ENCODE data around the gene MOB2.
A peak's percentile ranks its signal among the peaks of the same experiment; 100 is the strongest.

Gene MOB2

DNA sequence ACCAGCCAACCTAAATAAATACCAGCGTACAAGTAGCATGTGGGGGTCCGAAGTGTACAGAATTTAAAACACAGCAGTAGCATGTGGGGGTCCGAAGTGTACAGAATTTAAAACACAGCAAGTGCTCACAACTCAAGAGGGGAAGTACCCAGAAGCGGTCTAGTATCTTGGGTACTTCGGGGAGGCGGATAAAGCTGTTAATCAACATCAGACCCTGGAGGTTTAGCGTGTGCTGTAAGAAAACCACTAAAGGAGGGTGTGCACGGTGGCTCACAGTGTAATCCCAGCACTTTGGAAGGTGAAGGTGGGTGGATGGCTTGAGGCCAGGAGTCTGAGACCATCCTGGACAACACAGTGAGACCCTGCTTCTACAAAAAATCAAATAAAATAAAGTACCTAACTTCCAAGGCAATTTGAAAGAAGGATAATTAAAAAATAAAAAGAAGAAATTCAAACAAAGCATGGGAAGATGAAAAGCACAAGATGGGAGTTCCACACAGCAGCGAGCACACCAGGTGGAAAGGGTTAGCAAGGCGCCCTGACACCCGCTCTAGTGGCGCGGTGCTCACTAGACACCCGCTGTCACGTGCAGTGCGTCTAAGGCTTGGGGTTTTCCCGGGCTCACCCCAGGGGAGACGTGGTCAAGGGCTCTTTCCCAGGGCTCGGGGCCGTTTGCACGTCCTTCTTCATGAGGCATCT, 35.0 kb upstream of the MOB2 start:
- Histone ChIP-seq H3K27ac (ENCODE audit: low read depth, low read length) (peak overlapping the region; percentile 97), H3K27me3 (ENCODE audit: low read length) (no peaks in the 10 kb centered on the region), H3K9me3 (ENCODE audit: insufficient read depth, low read length) (no peaks in the 10 kb centered on the region), H3K36me3 (ENCODE audit: low read length) (no peaks in the 10 kb centered on the region), H3F3A (ENCODE audit: insufficient read depth) (peaks cover 49% of the 10 kb centered on the region), H2AFZ (ENCODE audit: low read depth, low read length, severe bottlenecking) (no peak overlapping the region), H3K79me2 (ENCODE audit: insufficient read depth, low read length) (peaks cover 59% of the 10 kb centered on the region), H4K20me1 (ENCODE audit: low read depth, low read length) (no peaks in the 10 kb centered on the region), H3K9ac (ENCODE audit: low read length) (peak overlapping the region; percentile 65), H3K4me2 (ENCODE audit: low read depth, low read length, poor library complexity, severe bottlenecking) (peak overlapping the region; percentile 96), H3K9me2 (replicated peaks; ENCODE audit: insufficient read depth, low read length) (no peaks in the 10 kb centered on the region), H3K4me3 (ENCODE audit: insufficient read depth, low read length, poor library complexity, severe bottlenecking) (peak overlapping the region; percentile 45)
- no peak for TF ChIP-seq EZH2phosphoT487 (conservative IDR thresholded peaks at IDR 0.05; ENCODE audit: low read length)
- TF ChIP-seq, protein P1, sequence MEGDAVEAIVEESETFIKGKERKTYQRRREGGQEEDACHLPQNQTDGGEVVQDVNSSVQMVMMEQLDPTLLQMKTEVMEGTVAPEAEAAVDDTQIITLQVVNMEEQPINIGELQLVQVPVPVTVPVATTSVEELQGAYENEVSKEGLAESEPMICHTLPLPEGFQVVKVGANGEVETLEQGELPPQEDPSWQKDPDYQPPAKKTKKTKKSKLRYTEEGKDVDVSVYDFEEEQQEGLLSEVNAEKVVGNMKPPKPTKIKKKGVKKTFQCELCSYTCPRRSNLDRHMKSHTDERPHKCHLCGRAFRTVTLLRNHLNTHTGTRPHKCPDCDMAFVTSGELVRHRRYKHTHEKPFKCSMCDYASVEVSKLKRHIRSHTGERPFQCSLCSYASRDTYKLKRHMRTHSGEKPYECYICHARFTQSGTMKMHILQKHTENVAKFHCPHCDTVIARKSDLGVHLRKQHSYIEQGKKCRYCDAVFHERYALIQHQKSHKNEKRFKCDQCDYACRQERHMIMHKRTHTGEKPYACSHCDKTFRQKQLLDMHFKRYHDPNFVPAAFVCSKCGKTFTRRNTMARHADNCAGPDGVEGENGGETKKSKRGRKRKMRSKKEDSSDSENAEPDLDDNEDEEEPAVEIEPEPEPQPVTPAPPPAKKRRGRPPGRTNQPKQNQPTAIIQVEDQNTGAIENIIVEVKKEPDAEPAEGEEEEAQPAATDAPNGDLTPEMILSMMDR (IDR thresholded peaks at IDR 0.05; ENCODE audit: insufficient read depth, low read length, poor library complexity, severe bottlenecking) = no peak

DNA sequence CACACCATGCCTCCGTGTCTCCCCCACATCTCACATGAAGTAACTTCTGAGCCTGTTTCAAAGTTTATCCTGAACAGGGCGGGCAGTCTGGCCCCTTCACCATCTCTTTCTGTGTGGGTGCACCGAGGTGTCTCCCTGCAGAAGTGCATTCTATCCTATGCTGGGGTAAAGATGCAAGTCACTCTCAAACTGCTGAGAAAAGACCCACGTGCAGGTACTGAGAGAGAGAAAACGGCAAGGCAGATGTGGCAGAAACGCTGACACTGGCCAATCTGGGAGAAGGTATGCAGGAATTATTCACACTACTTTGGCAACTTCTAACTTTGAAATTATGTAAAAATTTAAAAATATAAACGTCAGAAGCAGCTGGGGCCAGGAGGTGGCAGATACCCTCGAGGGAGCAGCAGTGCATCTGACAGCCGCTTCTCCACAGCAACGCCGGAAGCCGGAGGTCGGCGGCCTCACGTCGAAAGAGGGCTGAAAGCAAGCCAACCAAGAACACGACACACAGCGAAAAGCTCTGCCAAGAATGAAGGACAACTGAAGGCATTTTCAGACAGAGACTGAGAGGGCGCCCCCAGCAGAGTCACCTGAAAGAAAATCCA, 34.2 kb upstream of the MOB2 start:
- no peaks in the 10 kb centered on the region for H3K9me2 ChIP-seq (replicated peaks; ENCODE audit: insufficient read depth, low read length)
- H3F3A ChIP-seq (ENCODE audit: insufficient read depth) = peaks cover 49% of the 10 kb centered on the region
- H2AFZ ChIP-seq (ENCODE audit: low read depth, low read length, severe bottlenecking) = no peak overlapping the region
- peak overlapping the region; percentile 97 for H3K27ac ChIP-seq (ENCODE audit: low read depth, low read length)
- H3K79me2 ChIP-seq (ENCODE audit: insufficient read depth, low read length) = peaks cover 55% of the 10 kb centered on the region
- no peaks in the 10 kb centered on the region for H4K20me1 ChIP-seq (ENCODE audit: low read depth, low read length)
- H3K9me3 ChIP-seq (ENCODE audit: insufficient read depth, low read length) = no peaks in the 10 kb centered on the region
- H3K27me3 ChIP-seq (ENCODE audit: low read length) = no peaks in the 10 kb centered on the region
- TF ChIP-seq, protein P1 (IDR thresholded peaks at IDR 0.05; ENCODE audit: insufficient read depth, low read length, poor library complexity, severe bottlenecking) = peak; percentile 26
- TF ChIP-seq EZH2phosphoT487 (conservative IDR thresholded peaks at IDR 0.05; ENCODE audit: low read length) = no peak
- peak overlapping the region; percentile 45 for H3K4me3 ChIP-seq (ENCODE audit: insufficient read depth, low read length, poor library complexity, severe bottlenecking)
- H3K36me3 ChIP-seq (ENCODE audit: low read length) = no peaks in the 10 kb centered on the region
- H3K4me2 ChIP-seq (ENCODE audit: low read depth, low read length, poor library complexity, severe bottlenecking) = peak overlapping the region; percentile 96
- peak overlapping the region; percentile 65 for H3K9ac ChIP-seq (ENCODE audit: low read length)

DNA sequence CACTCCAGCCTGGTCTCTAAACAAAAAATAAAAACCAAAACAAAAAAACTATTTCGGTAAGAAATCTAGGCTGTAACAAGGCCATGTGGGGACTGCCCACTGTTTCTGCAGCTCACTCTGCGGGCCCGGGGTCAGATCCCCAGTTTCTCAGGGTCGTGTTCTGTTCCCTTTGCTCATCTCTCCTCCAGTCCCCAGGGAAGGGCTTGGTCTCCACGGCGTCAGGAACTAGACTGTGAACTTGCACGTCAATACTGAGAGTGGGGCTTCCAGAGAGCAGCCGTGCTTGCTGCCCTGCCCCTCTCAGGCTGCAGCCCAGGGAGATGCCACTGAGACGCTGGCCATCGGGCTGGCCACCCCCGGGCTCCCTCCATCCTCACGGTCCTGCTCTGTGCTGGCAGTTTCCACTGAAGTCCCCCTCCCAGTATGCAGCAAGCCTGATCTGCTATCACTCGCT, 33.7 kb upstream of the MOB2 start:
- H3K4me3 ChIP-seq (ENCODE audit: insufficient read depth, low read length, poor library complexity, severe bottlenecking) = peak overlapping the region; percentile 21
- no peak for TF ChIP-seq EZH2phosphoT487 (conservative IDR thresholded peaks at IDR 0.05; ENCODE audit: low read length)
- TF ChIP-seq, protein P1 (IDR thresholded peaks at IDR 0.05; ENCODE audit: insufficient read depth, low read length, poor library complexity, severe bottlenecking) = no peak
- no peaks in the 10 kb centered on the region for H4K20me1 ChIP-seq (ENCODE audit: low read depth, low read length)
- H3K27ac ChIP-seq (ENCODE audit: low read depth, low read length) = peak overlapping the region; percentile 97
- H3K9ac ChIP-seq (ENCODE audit: low read length) = peak overlapping the region; percentile 65
- H3K79me2 ChIP-seq (ENCODE audit: insufficient read depth, low read length) = peaks cover 54% of the 10 kb centered on the region
- no peaks in the 10 kb centered on the region for H3K9me3 ChIP-seq (ENCODE audit: insufficient read depth, low read length)
- peak overlapping the region; percentile 96 for H3K4me2 ChIP-seq (ENCODE audit: low read depth, low read length, poor library complexity, severe bottlenecking)
- no peak overlapping the region for H2AFZ ChIP-seq (ENCODE audit: low read depth, low read length, severe bottlenecking)
- H3K27me3 ChIP-seq (ENCODE audit: low read length) = no peaks in the 10 kb centered on the region
- H3K9me2 ChIP-seq (replicated peaks; ENCODE audit: insufficient read depth, low read length) = no peaks in the 10 kb centered on the region
- H3K36me3 ChIP-seq (ENCODE audit: low read length) = no peaks in the 10 kb centered on the region
- peaks cover 49% of the 10 kb centered on the region for H3F3A ChIP-seq (ENCODE audit: insufficient read depth)
